ENCODE data around the gene CMC2. TPM values are rescaled to one million over a fixed set of nuclear protein-coding genes. Genes with fewer than 3 reads are reported as not detected.

CMC2 gene
- total and polyA plus RNA-seq, 2 of the 8 experiments (the other 6 are each of a cell fraction or from before 2014, with no cell fraction given) = 66.6 to 116 TPM

GRCh38 chr16:80993307-80993706 lies 13.4 kb downstream of the CMC2 start:
- H2BK5ac ChIP-seq (ENCODE audit: low read depth, low read length) = no peak overlapping the region
- H3K23ac ChIP-seq (ENCODE audit: insufficient read length) = no peak overlapping the region
- no peak overlapping the region for H3K14ac ChIP-seq (ENCODE audit: insufficient read length)
- H2AK5ac ChIP-seq (ENCODE audit: low read depth, low read length) = no peak overlapping the region
- H3K4me3 ChIP-seq (ENCODE audit: extremely low read depth in 1 of 4, insufficient read depth in 2 of 4, low read depth in 3 of 4, low read length in 4 of 4) = no peak overlapping the region
- WGBS, 2 experiments (ENCODE audit: extremely low coverage in 1 of 2, insufficient coverage in 1 of 2, insufficient read length in 1 of 2, insufficient replicate concordance in 2 of 2, low coverage in 1 of 2, low lambda C conversion rate in 2 of 2, missing lambda C conversion rate in 1 of 2) = 81% methylated on average over 6 of the region's 6 CpGs; no CpG with 5 or more reads in 1 of the 2 experiments
- H2BK120ac ChIP-seq (replicated peaks; ENCODE audit: low read depth, low read length) = no peak overlapping the region
- H3K9ac ChIP-seq (replicated peaks in 1 of 4; ENCODE audit: extremely low read depth in 1 of 4, low read depth in 3 of 4, low read length in 3 of 4) = no peak overlapping the region
- H3K79me2 ChIP-seq (ENCODE audit: control insufficient read depth in 1 of 2, insufficient read depth in 2 of 2, low read length in 2 of 2) = peaks cover 0 to 37% of the 10 kb centered on the region in 2 experiments; a peak in 2 of 4 replicates
- no peak overlapping the region for H2BK12ac ChIP-seq (ENCODE audit: low read depth, low read length)
- no peak overlapping the region for H4K8ac ChIP-seq (ENCODE audit: extremely low read depth, insufficient read depth, low read length)
- H3K18ac ChIP-seq (ENCODE audit: extremely low read depth, low read length) = no peak overlapping the region
- H3K56ac ChIP-seq (replicated peaks; ENCODE audit: insufficient read length, low read depth, low read length) = no peak overlapping the region
- no peaks in the 10 kb centered on the region for H3K4me1 ChIP-seq (replicated peaks in 1 of 4; ENCODE audit: control insufficient read depth in 3 of 4, insufficient read depth in 4 of 4, low read length in 3 of 4)
- no peaks in the 10 kb centered on the region for H3K23me2 ChIP-seq (ENCODE audit: low read depth, low read length)
- H3K9me3 ChIP-seq (ENCODE audit: insufficient read depth in 2 of 2, low read depth in 1 of 2, low read length in 1 of 2) = no peaks in the 10 kb centered on the region
- H3K36me3 ChIP-seq (ENCODE audit: control insufficient read depth in 2 of 4, insufficient read depth in 4 of 4, low read length in 3 of 4) = no peaks in the 10 kb centered on the region
- TF ChIP-seq TCF12 (IDR thresholded peaks at IDR 0.05; ENCODE audit: low read depth, low read length) (no peak), SIN3A (conservative IDR thresholded peaks at IDR 0.05 in 1 of 2, IDR thresholded peaks at IDR 0.05 in 1 of 2; ENCODE audit: low read depth in 1 of 2, low read length in 2 of 2) (no peak), CBX8 (IDR thresholded peaks at IDR 0.05; ENCODE audit: borderline replicate concordance, low read depth, low read length) (no peak), KDM1A (IDR thresholded peaks at IDR 0.05; ENCODE audit: borderline replicate concordance, low read length) (no peak), ATF2 (IDR thresholded peaks at IDR 0.05; ENCODE audit: low read length) (no peak), POU5F1 (IDR thresholded peaks at IDR 0.05; ENCODE audit: low read depth, low read length) (no peak), BCL11A (IDR thresholded peaks at IDR 0.05; ENCODE audit: low read depth in 2 of 2, low read length in 2 of 2) (no peak)
- H2BK20ac ChIP-seq (ENCODE audit: low read length) = no peak overlapping the region
- no peak overlapping the region for H2BK15ac ChIP-seq (ENCODE audit: low read length)
- no peak overlapping the region for H4K5ac ChIP-seq (ENCODE audit: insufficient read length, low read depth, low read length)
- H3K27me3 ChIP-seq (replicated peaks in 1 of 4; ENCODE audit: control insufficient read depth in 3 of 4, extremely low read depth in 1 of 4, insufficient read depth in 3 of 4, low read length in 3 of 4) = no peaks in the 10 kb centered on the region; a peak in 2 of 7 replicates
- H3K27ac ChIP-seq (ENCODE audit: low read depth, low read length) = no peak overlapping the region
- ChIA-PET CTCF (ENCODE audit: partially characterized antibody) (interaction anchor here (1.1 to 10.6 kb wide), 4 partner anchors 9 to 69 kb away, joined by 3 to 83 read pairs (median 4); no protein-coding TSS in a partner anchor), POLR2A (ENCODE audit: partially characterized antibody) (interaction anchor here (1.5 kb wide), 1 partner anchor 42 kb away, joined by 3 read pairs; the partner anchor contains the start of gene ATMIN)
- peaks cover 2% of the 10 kb centered on the region; the same call in 1 of the 2 replicates for H3K79me1 ChIP-seq (ENCODE audit: low read depth, low read length)
- H4K20me1 ChIP-seq (replicated peaks in 1 of 2; ENCODE audit: control insufficient read depth in 1 of 2, insufficient read depth in 2 of 2, low read length in 2 of 2) = peaks cover 7 to 8% of the 10 kb centered on the region in 2 experiments
- H4K91ac ChIP-seq (replicated peaks; ENCODE audit: insufficient read length, low read length) = no peak overlapping the region
- no peak overlapping the region for H2AFZ ChIP-seq (ENCODE audit: low read length)
- no peak overlapping the region for H3K4me2 ChIP-seq (ENCODE audit: insufficient read depth in 1 of 2, low read depth in 2 of 2, low read length in 2 of 2)
- DNase-seq (ENCODE audit: low read depth in 1 of 2, low spot score in 2 of 2) (no peak), FAIRE-seq (no peak)
- H3K4ac ChIP-seq (replicated peaks; ENCODE audit: insufficient read length, low read depth, low read length) = no peak overlapping the region
